Measurements from ENCODE around the gene NSL1. TPM values are rescaled to one million over a fixed set of nuclear protein-coding genes. Genes with fewer than 3 reads are reported as not detected.

The NSL1 gene
- total RNA-seq, 1 donor from 2014 or later = 42.1 TPM

DNA sequence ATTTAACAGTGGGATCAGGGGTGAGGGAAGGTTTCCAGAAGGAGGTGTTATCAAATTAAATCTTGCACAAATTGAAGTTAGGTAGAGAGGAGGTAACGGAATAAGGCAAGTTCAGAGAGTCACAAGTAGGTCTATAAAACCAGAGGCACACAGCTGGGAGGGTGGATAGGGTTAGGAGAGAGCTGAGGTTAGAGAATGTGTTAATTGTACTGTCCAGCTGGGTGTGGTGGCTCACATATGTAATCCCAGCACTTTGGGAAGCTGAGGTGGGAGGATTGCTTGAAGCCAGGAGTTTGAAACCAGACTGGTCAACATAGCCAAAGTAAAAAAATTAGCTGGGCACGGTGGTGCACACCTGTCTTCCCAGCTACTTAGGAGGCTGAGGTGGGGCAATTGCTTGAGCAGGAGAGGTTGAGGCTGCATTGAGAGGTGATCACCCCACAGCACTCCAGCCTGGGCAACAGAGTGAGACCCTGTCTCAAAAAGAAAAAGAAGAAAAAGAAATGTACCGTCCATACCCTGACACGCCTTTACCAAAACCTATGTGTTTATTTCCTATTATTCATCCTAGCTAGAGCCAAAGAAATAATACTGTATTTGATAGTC is 35.7 kb upstream of the NSL1 start:
- Mint-ChIP-seq H3K36me3 (peaks cover 3% of the 10 kb centered on the region), H3K9me3 (peaks cover 10% of the 10 kb centered on the region), H3K4me3 (no peak overlapping the region), H3K4me1 (ENCODE audit: unreplicated experiment) (no peaks in the 10 kb centered on the region), H3K27ac (peak overlapping the region; percentile 77), H3K27me3 (no peaks in the 10 kb centered on the region)
- DNase-seq (ENCODE audit: extremely low spot score, unreplicated experiment) = no peak
- TF ChIP-seq, protein P1, sequence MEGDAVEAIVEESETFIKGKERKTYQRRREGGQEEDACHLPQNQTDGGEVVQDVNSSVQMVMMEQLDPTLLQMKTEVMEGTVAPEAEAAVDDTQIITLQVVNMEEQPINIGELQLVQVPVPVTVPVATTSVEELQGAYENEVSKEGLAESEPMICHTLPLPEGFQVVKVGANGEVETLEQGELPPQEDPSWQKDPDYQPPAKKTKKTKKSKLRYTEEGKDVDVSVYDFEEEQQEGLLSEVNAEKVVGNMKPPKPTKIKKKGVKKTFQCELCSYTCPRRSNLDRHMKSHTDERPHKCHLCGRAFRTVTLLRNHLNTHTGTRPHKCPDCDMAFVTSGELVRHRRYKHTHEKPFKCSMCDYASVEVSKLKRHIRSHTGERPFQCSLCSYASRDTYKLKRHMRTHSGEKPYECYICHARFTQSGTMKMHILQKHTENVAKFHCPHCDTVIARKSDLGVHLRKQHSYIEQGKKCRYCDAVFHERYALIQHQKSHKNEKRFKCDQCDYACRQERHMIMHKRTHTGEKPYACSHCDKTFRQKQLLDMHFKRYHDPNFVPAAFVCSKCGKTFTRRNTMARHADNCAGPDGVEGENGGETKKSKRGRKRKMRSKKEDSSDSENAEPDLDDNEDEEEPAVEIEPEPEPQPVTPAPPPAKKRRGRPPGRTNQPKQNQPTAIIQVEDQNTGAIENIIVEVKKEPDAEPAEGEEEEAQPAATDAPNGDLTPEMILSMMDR (conservative IDR thresholded peaks at IDR 0.05) = no peak

GRCh38 chr1:212825798-212826452 is 34.3 kb upstream of the NSL1 start:
- Mint-ChIP-seq H3K4me3 (no peak overlapping the region), H3K36me3 (peaks cover 3% of the 10 kb centered on the region), H3K27me3 (no peaks in the 10 kb centered on the region), H3K9me3 (peaks cover 10% of the 10 kb centered on the region), H3K4me1 (ENCODE audit: unreplicated experiment) (no peaks in the 10 kb centered on the region), H3K27ac (peak overlapping the region; percentile 7)
- no peak for DNase-seq (ENCODE audit: extremely low spot score, unreplicated experiment)
- TF ChIP-seq, protein P1 (conservative IDR thresholded peaks at IDR 0.05) = no peak

DNA sequence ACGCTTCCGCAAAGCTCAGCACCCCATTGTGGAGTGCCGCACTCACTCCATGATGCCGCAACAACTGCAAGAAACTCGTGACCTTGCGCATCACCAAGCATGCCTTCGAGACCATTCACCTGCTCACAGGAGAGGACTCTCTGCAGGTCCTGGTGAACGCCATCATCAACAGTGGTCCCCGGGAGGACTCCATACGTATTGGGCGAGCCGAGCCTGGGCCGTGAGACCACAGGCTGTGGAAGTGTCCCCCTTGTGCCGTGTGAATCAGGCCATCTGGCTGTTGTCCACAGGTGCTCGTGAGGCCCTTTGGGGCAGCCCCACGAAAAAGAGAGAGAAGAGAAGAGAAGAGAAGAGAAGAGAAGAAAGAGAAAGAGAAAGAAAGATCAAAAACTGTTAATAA is 32.6 kb upstream of the NSL1 start:
- Mint-ChIP-seq H3K27ac (no peak overlapping the region), H3K4me3 (no peak overlapping the region), H3K9me3 (peaks cover 10% of the 10 kb centered on the region), H3K36me3 (peaks cover 3% of the 10 kb centered on the region), H3K27me3 (no peaks in the 10 kb centered on the region), H3K4me1 (ENCODE audit: unreplicated experiment) (no peaks in the 10 kb centered on the region)
- TF ChIP-seq, protein P1 (conservative IDR thresholded peaks at IDR 0.05) = no peak
- no peak for DNase-seq (ENCODE audit: extremely low spot score, unreplicated experiment)

DNA sequence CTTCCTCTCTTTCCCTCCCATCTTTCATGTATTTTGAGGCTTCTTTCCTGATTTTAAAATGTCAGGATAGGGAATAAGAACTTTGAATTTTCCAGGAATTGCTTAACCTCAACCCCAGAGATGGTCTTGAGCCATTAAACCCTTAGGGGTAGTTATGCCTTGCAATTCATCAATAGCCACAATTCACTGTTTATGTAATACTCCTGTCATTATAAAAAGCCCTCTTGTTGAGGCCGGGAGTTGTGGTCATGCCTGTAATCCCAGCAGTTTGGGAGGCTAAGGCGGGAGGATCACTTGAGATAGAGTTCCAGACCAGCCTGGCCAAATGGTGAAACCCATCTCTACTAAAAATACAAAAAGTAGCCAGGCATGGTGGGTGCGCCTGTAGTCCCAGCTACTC is 31.4 kb upstream of the NSL1 start:
- H3K4me1 Mint-ChIP-seq (ENCODE audit: unreplicated experiment) = no peaks in the 10 kb centered on the region
- H3K27me3 Mint-ChIP-seq = no peaks in the 10 kb centered on the region
- TF ChIP-seq, protein P1 (conservative IDR thresholded peaks at IDR 0.05) = no peak
- H3K27ac Mint-ChIP-seq = no peak overlapping the region
- H3K4me3 Mint-ChIP-seq = no peak overlapping the region
- DNase-seq (ENCODE audit: extremely low spot score, unreplicated experiment) = no peak
- peaks cover 10% of the 10 kb centered on the region for H3K9me3 Mint-ChIP-seq
- H3K36me3 Mint-ChIP-seq = peaks cover 3% of the 10 kb centered on the region

GRCh38 chr1:212820969-212821368 is 29.4 kb upstream of the NSL1 start:
- TF ChIP-seq, protein P1 (conservative IDR thresholded peaks at IDR 0.05) = no peak
- no peak overlapping the region for H3K27ac Mint-ChIP-seq
- peaks cover 7% of the 10 kb centered on the region for H3K9me3 Mint-ChIP-seq
- H3K4me3 Mint-ChIP-seq = no peak overlapping the region
- H3K36me3 Mint-ChIP-seq = peaks cover 3% of the 10 kb centered on the region
- peaks cover 5% of the 10 kb centered on the region for H3K4me1 Mint-ChIP-seq (ENCODE audit: unreplicated experiment)
- no peak for DNase-seq (ENCODE audit: extremely low spot score, unreplicated experiment)
- H3K27me3 Mint-ChIP-seq = no peaks in the 10 kb centered on the region
